H9 (cell line): Measurements from ENCODE around the gene C20orf204. TPM values are rescaled to one million over a fixed set of nuclear protein-coding genes. Genes with fewer than 3 reads are reported as not detected.

ENCODE experiments used
- DNase-seq: peaks from one replicate; pipeline ENCODE4 v3.0.0-alpha.2; 2017
- H2AFZ ChIP-seq: one replicate; pipeline ENCODE4 v1.6.1; 2013; ENCODE audit warnings: mild to moderate bottlenecking, low read length, control low read depth, moderate library complexity
- H2AK5ac ChIP-seq: 2 replicates; pipeline ENCODE4 v1.6.1; 2013; ENCODE audit warnings: low read length, control low read depth, mixed read lengths; ENCODE audit not compliant: insufficient read length
- H2BK120ac ChIP-seq: one replicate; pipeline ENCODE4 v1.6.1; 2013; ENCODE audit warnings: low read depth, mild to moderate bottlenecking, low read length, control low read depth, inconsistent platforms; ENCODE audit not compliant: poor library complexity, severe bottlenecking
- H2BK12ac ChIP-seq: 2 replicates; pipeline ENCODE4 v1.6.1; 2013; ENCODE audit warnings: low read length, control low read depth, mixed read lengths, low read depth; ENCODE audit not compliant: insufficient read length
- H2BK15ac ChIP-seq: 2 replicates; pipeline ENCODE4 v1.6.1; 2013; ENCODE audit warnings: low read depth, low read length, control low read depth
- H2BK20ac ChIP-seq: one replicate; pipeline ENCODE4 v1.6.1; 2013; ENCODE audit warnings: low read depth, mild to moderate bottlenecking, low read length, control low read depth, inconsistent platforms; ENCODE audit not compliant: poor library complexity, severe bottlenecking
- H2BK5ac ChIP-seq: 2 replicates; pipeline ENCODE4 v1.6.1; 2013; ENCODE audit warnings: low read length, control low read depth, mixed read lengths; ENCODE audit not compliant: insufficient read length
- H3K14ac ChIP-seq: 2 replicates; pipeline ENCODE4 v1.6.1; 2013; ENCODE audit warnings: low read length, control low read depth; ENCODE audit not compliant: insufficient read depth
- H3K18ac ChIP-seq: 2 replicates; pipeline ENCODE4 v1.6.1; 2013; ENCODE audit warnings: low read depth, mild to moderate bottlenecking, mixed read lengths, low read length, control low read depth; ENCODE audit not compliant: insufficient read length
- H3K23ac ChIP-seq: 2 replicates; pipeline ENCODE4 v1.6.1; 2013; ENCODE audit warnings: low read length, control low read depth, mixed read lengths, low read depth; ENCODE audit not compliant: insufficient read length
- H3K23me2 ChIP-seq: 2 replicates; pipeline ENCODE4 v1.6.1; 2013; ENCODE audit warnings: low read depth, mild to moderate bottlenecking, mixed read lengths, low read length, control low read depth; ENCODE audit not compliant: insufficient read length, poor library complexity, severe bottlenecking
- H3K27ac ChIP-seq: 2 replicates; pipeline ENCODE4 v1.5.1; 2013; ENCODE audit warnings: low read length, control low read depth, mixed read lengths, low read depth; ENCODE audit not compliant: insufficient read length
- H3K27me3 ChIP-seq: 2 replicates; pipeline ENCODE4 v1.6.1; 2013; ENCODE audit warnings: low read length, control low read depth, inconsistent platforms; ENCODE audit not compliant: insufficient read depth
- H3K4ac ChIP-seq: 2 replicates; pipeline ENCODE4 v1.6.1; 2013; ENCODE audit warnings: low read depth, mild to moderate bottlenecking, control low read depth, inconsistent platforms, low read length, moderate library complexity
- H3K4me1 ChIP-seq: 2 replicates; pipeline ENCODE4 v1.6.1; 2013; ENCODE audit warnings: low read length, control low read depth, inconsistent platforms; ENCODE audit not compliant: insufficient read depth
- H3K4me2 ChIP-seq: 2 replicates; pipeline ENCODE4 v1.6.1; 2013; ENCODE audit warnings: low read length, control low read depth, mixed read lengths; ENCODE audit not compliant: insufficient read length, insufficient read depth
- H3K56ac ChIP-seq: 2 replicates; pipeline ENCODE4 v1.6.1; 2013; ENCODE audit warnings: low read depth, mild to moderate bottlenecking, mixed read lengths, low read length, control low read depth; ENCODE audit not compliant: insufficient read length
- H3K79me1 ChIP-seq: 2 replicates; pipeline ENCODE4 v1.6.1; 2013; ENCODE audit warnings: low read depth, mild to moderate bottlenecking, moderate library complexity, low read length, control low read depth, inconsistent platforms; ENCODE audit not compliant: insufficient read depth, poor library complexity, severe bottlenecking
- H3K79me2 ChIP-seq: 2 replicates; pipeline ENCODE4 v1.6.1; 2013; ENCODE audit warnings: low read length, control low read depth, inconsistent platforms; ENCODE audit not compliant: insufficient read depth
- H3K9ac ChIP-seq: 2 replicates; pipeline ENCODE4 v1.6.1; 2013; ENCODE audit warnings: low read length, control low read depth, mixed read lengths; ENCODE audit not compliant: insufficient read length; ENCODE audit errors: extremely low read depth
- H3K9me3 ChIP-seq: one replicate; pipeline ENCODE4 v1.6.1; 2013; ENCODE audit warnings: low read depth, low read length, inconsistent platforms; ENCODE audit not compliant: control insufficient read depth
- H3T11ph ChIP-seq: one replicate; pipeline ENCODE4 v1.6.1; 2013; ENCODE audit warnings: mild to moderate bottlenecking, low read length, control low read depth, inconsistent platforms
- H4K20me1 ChIP-seq: one replicate; pipeline ENCODE4 v1.6.1; 2013; ENCODE audit not compliant: control insufficient read depth, insufficient read length, insufficient read depth
- H4K5ac ChIP-seq: 2 replicates; pipeline ENCODE4 v1.6.1; 2013; ENCODE audit warnings: low read depth, mild to moderate bottlenecking, mixed read lengths, low read length, control low read depth; ENCODE audit not compliant: insufficient read length
- H4K8ac ChIP-seq: replicated peaks from 2 replicates; pipeline ENCODE4 v1.6.1; 2013; ENCODE audit warnings: low read length, control low read depth, mixed read lengths, low read depth; ENCODE audit not compliant: insufficient read length
- H4K91ac ChIP-seq: 2 replicates; pipeline ENCODE4 v1.6.1; 2013; ENCODE audit warnings: low read depth, mild to moderate bottlenecking, moderate library complexity, mixed read lengths, low read length, control low read depth; ENCODE audit not compliant: insufficient read length
- H3K27ac Mint-ChIP-seq, 3 experiments: 2 replicates in 2 of 3; 3 replicates in 1 of 3; pipeline ENCODE4 v1.8.0; 2020 to 2021; ENCODE audit warnings: mixed read lengths in 3 of 3, mild to moderate bottlenecking in 1 of 3, moderate library complexity in 1 of 3
- H3K27me3 Mint-ChIP-seq: 2 replicates; pipeline ENCODE4 v1.8.0; 2021; ENCODE audit warnings: low read depth, mild to moderate bottlenecking, moderate library complexity, mixed read lengths
- H3K36me3 Mint-ChIP-seq, 3 experiments: 2 replicates in 2 of 3; 3 replicates in 1 of 3; pipeline ENCODE4 v1.8.0; 2020 to 2021; ENCODE audit warnings: low read depth in 3 of 3, mixed read lengths in 3 of 3; ENCODE audit not compliant: insufficient read depth in 1 of 3
- H3K4me1 Mint-ChIP-seq, 2 experiments: 2 replicates each; pipeline ENCODE4 v1.8.0; 2020; ENCODE audit warnings: mixed read lengths in 2 of 2
- H3K4me3 Mint-ChIP-seq, 2 experiments: 2 replicates in 1 of 2; 3 replicates in 1 of 2; pipeline ENCODE4 v1.8.0; 2020 to 2021; ENCODE audit warnings: mild to moderate bottlenecking in 2 of 2, mixed read lengths in 2 of 2, moderate library complexity in 1 of 2
- H3K9me3 Mint-ChIP-seq, 2 experiments: 2 replicates in 1 of 2; 3 replicates in 1 of 2; pipeline ENCODE4 v1.8.0; 2020; ENCODE audit warnings: mild to moderate bottlenecking in 2 of 2, mixed read lengths in 2 of 2, moderate library complexity in 1 of 2
- WGBS: extraction: QIAGEN DNeasy Blood & Tissue Kit; methylation state at CpG from one replicate; pipeline ENCODE4 v1.1.7; 2013; ENCODE audit warnings: missing lambda C conversion rate, low lambda C conversion rate, mixed read lengths; ENCODE audit not compliant: insufficient read length; ENCODE audit errors: extremely low coverage; 5-methylcytosine and 5-hydroxymethylcytosine counted together
- total RNA-seq: library from RNA; stranded (reverse); gene quantifications from 2 replicates; pipeline ENCODE4 v1.2.1, GENCODE V29; 2021
- TF ChIP-seq, protein P1 (sequence below): fragments of 200-600 bp; sonication (generic); conservative IDR thresholded peaks from 3 replicates; pipeline ENCODE4 v1.8.0; 2021; ENCODE audit warnings: antibody characterized with exemption, mild to moderate bottlenecking

Gene C20orf204
- total RNA-seq, 1 experiment from 2014 or later = 2.2 TPM

GRCh38 chr20:64006902-64007301, 29.1 kb upstream of the C20orf204 start:
- no peak overlapping the region for H2BK12ac ChIP-seq
- H3K23ac ChIP-seq = no peak overlapping the region
- H3K14ac ChIP-seq = no peak overlapping the region
- Mint-ChIP-seq H3K4me1 (no peaks in the 10 kb centered on the region), H3K27ac (no peak overlapping the region), H3K4me3 (no peak overlapping the region), H3K36me3 (peaks cover 25 to 80% (median 72%) of the 10 kb centered on the region in 3 experiments), H3K27me3 (no peaks in the 10 kb centered on the region), H3K9me3 (peaks cover 4 to 5% of the 10 kb centered on the region in 2 experiments; a peak in 2 of 5 replicates)
- H3K79me2 ChIP-seq = no peaks in the 10 kb centered on the region
- H3T11ph ChIP-seq = no peak overlapping the region
- H2BK15ac ChIP-seq = no peak overlapping the region
- H2AK5ac ChIP-seq = no peak overlapping the region
- H4K91ac ChIP-seq = no peak overlapping the region
- no peak overlapping the region for H3K27ac ChIP-seq
- H4K20me1 ChIP-seq = no peaks in the 10 kb centered on the region
- H4K8ac ChIP-seq = no peak overlapping the region
- H2AFZ ChIP-seq = no peak overlapping the region
- H3K23me2 ChIP-seq = no peaks in the 10 kb centered on the region
- peaks cover 4% of the 10 kb centered on the region for H3K79me1 ChIP-seq
- H4K5ac ChIP-seq = no peak overlapping the region
- no peak overlapping the region for H2BK20ac ChIP-seq
- H3K9me3 ChIP-seq = no peaks in the 10 kb centered on the region
- H3K4ac ChIP-seq = no peak overlapping the region
- DNase-seq = no peak
- no CpG with 5 or more reads among the region's 3 CpGs for WGBS
- no peak overlapping the region for H2BK5ac ChIP-seq
- no peak overlapping the region for H2BK120ac ChIP-seq
- no peak overlapping the region for H3K18ac ChIP-seq
- H3K56ac ChIP-seq = no peak overlapping the region
- no peak overlapping the region for H3K9ac ChIP-seq
- no peaks in the 10 kb centered on the region for H3K4me1 ChIP-seq
- TF ChIP-seq, protein P1, sequence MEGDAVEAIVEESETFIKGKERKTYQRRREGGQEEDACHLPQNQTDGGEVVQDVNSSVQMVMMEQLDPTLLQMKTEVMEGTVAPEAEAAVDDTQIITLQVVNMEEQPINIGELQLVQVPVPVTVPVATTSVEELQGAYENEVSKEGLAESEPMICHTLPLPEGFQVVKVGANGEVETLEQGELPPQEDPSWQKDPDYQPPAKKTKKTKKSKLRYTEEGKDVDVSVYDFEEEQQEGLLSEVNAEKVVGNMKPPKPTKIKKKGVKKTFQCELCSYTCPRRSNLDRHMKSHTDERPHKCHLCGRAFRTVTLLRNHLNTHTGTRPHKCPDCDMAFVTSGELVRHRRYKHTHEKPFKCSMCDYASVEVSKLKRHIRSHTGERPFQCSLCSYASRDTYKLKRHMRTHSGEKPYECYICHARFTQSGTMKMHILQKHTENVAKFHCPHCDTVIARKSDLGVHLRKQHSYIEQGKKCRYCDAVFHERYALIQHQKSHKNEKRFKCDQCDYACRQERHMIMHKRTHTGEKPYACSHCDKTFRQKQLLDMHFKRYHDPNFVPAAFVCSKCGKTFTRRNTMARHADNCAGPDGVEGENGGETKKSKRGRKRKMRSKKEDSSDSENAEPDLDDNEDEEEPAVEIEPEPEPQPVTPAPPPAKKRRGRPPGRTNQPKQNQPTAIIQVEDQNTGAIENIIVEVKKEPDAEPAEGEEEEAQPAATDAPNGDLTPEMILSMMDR = no peak
- no peak overlapping the region for H3K4me2 ChIP-seq
- no peaks in the 10 kb centered on the region for H3K27me3 ChIP-seq
